ENCODE measurements around the gene CCBE1.

CCBE1 gene

GRCh38 chr18:59593291-59593717 is 103.9 kb downstream of the CCBE1 start:
- TF ChIP-seq FOXM1 (IDR thresholded peaks at IDR 0.05; ENCODE audit: borderline replicate concordance, low read depth) (no peak), EGR1 (IDR thresholded peaks at IDR 0.05) (no peak), MAX (IDR thresholded peaks at IDR 0.05) (no peak)

- TF ChIP-seq TCF12 (IDR thresholded peaks at IDR 0.05; ENCODE audit: low read depth) (no peak), EP300 (IDR thresholded peaks at IDR 0.05; ENCODE audit: borderline replicate concordance) (no peak), USF1 (IDR thresholded peaks at IDR 0.05) (no peak), RAD21 (IDR thresholded peaks at IDR 0.05; ENCODE audit: low read depth) (no peak), TAF1 (IDR thresholded peaks at IDR 0.05; ENCODE audit: low read depth) (no peak), EGR1 (IDR thresholded peaks at IDR 0.05) (no peak), NFIC (IDR thresholded peaks at IDR 0.05) (no peak), REST (IDR thresholded peaks at IDR 0.05; ENCODE audit: low read depth) (no peak), YY1 (IDR thresholded peaks at IDR 0.05; ENCODE audit: low read depth) (no peak), MAX (IDR thresholded peaks at IDR 0.05) (no peak), TEAD4 (IDR thresholded peaks at IDR 0.05) (no peak), CEBPB (IDR thresholded peaks at IDR 0.05) (no peak)
These were observed 104.6 kb downstream of the CCBE1 start for GRCh38 chr18:59592624-59593023.

GRCh38 chr18:59582395-59582794 is 114.8 kb downstream of the CCBE1 start:
- TF ChIP-seq NFIC (IDR thresholded peaks at IDR 0.05), result no peak
- TF ChIP-seq MAX (IDR thresholded peaks at IDR 0.05), result no peak
- no peak for TF ChIP-seq USF1 (IDR thresholded peaks at IDR 0.05)
- TF ChIP-seq CEBPB (IDR thresholded peaks at IDR 0.05), result no peak
- TF ChIP-seq TAF1 (IDR thresholded peaks at IDR 0.05; ENCODE audit: low read depth), result no peak
- TF ChIP-seq REST (IDR thresholded peaks at IDR 0.05; ENCODE audit: low read depth), result no peak
- TF ChIP-seq EP300 (IDR thresholded peaks at IDR 0.05; ENCODE audit: borderline replicate concordance), result no peak
- no peak for TF ChIP-seq TCF12 (IDR thresholded peaks at IDR 0.05; ENCODE audit: low read depth)
- no peak for TF ChIP-seq ZBTB7A (IDR thresholded peaks at IDR 0.05; ENCODE audit: low read depth)
- TF ChIP-seq YY1 (IDR thresholded peaks at IDR 0.05; ENCODE audit: low read depth), result no peak

GRCh38 chr18:59579509-59579908 is 117.7 kb downstream of the CCBE1 start:
- TF ChIP-seq YY1 (IDR thresholded peaks at IDR 0.05; ENCODE audit: low read depth) (no peak), MAX (IDR thresholded peaks at IDR 0.05) (no peak), TCF12 (IDR thresholded peaks at IDR 0.05; ENCODE audit: low read depth) (no peak), TEAD4 (IDR thresholded peaks at IDR 0.05) (no peak), CREB1 (IDR thresholded peaks at IDR 0.05; ENCODE audit: low read depth) (no peak), NFIC (IDR thresholded peaks at IDR 0.05) (no peak), EP300 (IDR thresholded peaks at IDR 0.05; ENCODE audit: borderline replicate concordance) (no peak), TAF1 (IDR thresholded peaks at IDR 0.05; ENCODE audit: low read depth) (no peak), USF1 (IDR thresholded peaks at IDR 0.05) (no peak), FOXM1 (IDR thresholded peaks at IDR 0.05; ENCODE audit: borderline replicate concordance, low read depth) (no peak), ZBTB7A (IDR thresholded peaks at IDR 0.05; ENCODE audit: low read depth) (no peak), CEBPB (IDR thresholded peaks at IDR 0.05) (no peak), REST (IDR thresholded peaks at IDR 0.05; ENCODE audit: low read depth) (no peak), RAD21 (IDR thresholded peaks at IDR 0.05; ENCODE audit: low read depth) (no peak)

All from Ishikawa (cell line).